OCI-M1 (cell line): ENCODE data around the gene ANTKMT.

Source experiments
- DNase-seq: peaks from one replicate; lab custom pipeline; 2025; lab: John Stamatoyannopoulos, UW

ANTKMT gene

GRCh38 chr16:715477-716199 lies 5.3 kb upstream of the ANTKMT start:
- no peak for DNase-seq

GRCh38 chr16:716200-716568 lies 4.8 kb upstream of the ANTKMT start:
- DNase-seq: no peak

DNA sequence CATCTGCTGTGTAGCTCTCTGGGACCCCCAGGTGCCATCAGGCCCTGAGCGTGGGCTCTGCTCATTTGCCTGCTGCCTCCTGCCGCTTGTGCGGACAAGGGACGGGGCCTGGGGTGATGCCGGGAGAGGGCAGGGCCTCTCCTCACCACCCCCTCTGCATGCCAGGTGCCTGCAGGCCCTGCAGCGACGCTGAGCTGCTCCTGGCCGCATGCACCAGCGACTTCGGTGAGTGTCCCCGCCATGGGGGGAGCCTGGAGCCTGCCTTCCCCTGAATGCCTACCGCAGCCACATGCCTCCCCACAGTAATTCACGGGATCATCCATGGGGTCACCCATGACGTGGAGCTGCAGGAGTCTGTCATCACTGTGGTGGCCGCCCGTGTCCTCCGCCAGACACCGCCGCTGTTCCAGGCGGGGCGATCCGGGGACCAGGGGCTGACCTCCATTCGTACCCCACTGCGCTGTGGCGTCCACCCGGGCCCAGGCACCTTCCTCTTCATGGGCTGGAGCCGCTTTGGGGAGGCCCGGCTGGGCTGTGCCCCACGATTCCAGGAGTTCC lies 4.1 kb upstream of the ANTKMT start:
- DNase-seq: no peak

DNA sequence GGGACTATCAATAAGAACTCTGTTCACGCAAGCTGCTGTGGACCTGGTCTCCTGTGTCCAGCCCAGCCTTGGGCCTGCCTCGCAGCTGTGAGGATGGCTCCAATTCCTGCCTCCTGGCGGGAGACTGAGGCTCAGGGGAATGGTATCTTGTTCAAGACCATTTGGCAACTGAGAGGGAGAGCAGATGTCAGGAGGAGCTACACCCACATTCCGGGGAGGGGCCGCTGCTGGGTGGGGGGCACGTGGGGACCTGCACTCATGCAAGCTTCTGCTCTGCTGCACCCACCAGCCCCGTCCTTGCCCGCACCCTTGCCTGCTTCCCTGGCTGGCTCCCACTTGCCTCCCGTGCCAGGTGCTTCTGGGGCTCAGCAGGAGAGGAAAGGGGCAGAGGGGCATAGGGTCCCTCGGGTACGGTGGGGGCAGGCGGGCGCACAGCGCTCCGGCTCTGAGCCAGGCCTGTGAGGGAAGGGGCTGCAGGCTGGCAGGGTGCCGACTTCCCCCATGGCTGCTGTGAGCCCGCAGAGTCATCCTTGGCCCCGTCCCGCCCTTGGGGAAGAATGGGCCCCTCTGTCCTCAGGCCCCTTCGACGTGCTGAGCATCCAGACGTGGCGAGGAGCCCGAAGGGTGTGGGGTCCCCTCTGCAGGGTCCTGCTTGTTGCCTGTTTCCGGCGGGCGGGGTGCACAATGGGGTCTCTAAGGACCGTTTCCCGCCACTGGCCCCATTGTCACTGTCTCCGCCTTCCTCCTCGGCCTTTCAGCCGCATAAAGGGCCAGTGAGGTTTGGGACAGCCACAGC lies 3.3 kb upstream of the ANTKMT start:
- no peak for DNase-seq

- no peak for DNase-seq
Observed at GRCh38 chr16:718389-718788, 2.6 kb upstream of the ANTKMT start.

DNA sequence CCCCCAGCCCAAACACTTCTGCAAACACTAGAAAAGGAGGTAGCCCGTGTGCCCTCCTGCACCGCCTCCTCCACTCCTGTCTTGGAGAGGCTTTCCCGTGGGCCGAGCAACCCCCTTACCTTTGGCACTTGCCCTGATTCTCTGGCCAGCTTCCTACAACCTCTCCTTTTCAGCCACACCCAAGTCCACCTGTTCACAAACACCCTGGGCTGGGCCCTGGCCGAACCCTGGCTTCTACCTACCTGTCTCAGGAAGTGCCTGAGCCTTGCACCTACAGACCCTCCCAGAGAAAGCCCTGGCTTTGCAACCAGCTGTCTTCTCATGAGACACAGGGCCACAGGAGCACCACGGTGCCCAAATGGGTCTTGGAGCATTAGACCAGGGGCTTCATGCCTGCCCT lies 2.0 kb upstream of the ANTKMT start:
- no peak for DNase-seq

DNA sequence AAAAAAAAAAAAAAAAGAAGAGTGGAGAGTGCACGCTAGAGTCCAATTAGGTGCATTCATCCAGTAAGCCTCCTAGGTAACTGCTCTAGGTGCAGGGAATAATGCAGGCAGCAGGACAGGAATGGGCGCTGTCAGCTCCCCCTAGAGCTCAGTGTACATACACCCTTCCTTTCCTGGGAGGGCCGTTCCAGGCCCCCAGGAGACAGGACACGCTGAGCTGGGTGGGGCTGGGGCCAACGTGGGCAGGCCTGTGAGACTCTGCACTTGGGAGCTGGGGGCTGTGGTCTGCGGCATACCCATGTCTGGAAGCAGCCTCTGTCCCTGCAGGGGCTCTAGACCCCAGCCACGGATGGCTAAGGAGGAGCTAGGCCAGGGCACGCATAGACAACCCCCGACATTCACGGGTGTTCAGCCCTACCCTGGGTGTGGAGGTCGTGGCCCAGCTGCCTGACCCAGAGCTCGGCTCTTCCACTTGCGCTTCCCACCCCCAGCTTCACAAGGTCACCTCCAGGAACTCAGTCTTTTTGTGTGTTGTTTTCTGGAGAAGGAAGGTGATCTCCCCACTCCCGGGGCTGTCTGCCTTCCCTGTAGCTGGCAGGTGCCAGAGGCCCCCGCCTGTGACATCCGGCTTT lies 1.0 kb upstream of the ANTKMT start:
- peak; percentile 47 for DNase-seq

GRCh38 chr16:720447-720989 lies 428 bp upstream of the ANTKMT start:
- peak; percentile 65 for DNase-seq

DNA sequence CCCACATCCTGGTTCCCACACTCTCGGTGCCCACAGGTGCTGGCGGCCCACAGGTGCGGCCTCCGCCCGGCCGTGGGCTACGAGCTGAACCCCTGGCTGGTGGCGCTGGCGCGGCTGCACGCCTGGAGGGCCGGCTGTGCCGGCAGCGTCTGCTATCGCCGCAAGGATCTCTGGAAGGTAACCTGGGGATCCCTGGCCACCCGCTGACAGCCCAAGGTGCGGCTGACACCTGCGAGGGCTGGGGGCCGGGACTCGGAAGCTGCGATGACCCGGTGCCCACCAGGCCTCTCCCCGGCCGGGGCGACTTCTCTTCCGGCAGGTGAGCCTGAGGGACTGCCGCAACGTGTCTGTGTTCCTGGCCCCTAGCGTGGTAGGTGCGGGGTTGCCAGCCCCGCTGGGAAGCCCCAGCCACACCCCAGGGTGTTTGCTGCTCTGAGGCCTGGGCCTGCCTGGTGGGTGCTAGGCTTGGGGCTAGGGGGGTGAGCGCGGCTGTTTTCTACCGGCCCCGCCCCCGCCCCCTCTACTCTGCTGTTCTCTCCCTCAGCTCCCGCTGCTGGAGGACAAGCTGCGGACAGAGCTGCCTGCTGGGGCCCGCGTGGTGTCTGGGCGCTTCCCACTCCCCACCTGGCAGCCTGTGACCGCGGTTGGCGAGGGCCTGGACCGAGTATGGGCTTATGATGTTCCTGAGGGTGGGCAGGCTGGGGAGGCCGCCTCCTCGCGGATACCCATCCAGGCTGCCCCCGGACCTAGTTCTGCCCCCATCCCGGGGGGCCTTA lies 1.0 kb downstream of the ANTKMT start:
- DNase-seq: no peak

- no peak for DNase-seq
Observed at GRCh38 chr16:722835-723633, 2.1 kb downstream of the ANTKMT start.

GRCh38 chr16:723695-724094 lies 2.7 kb downstream of the ANTKMT start:
- no peak for DNase-seq

GRCh38 chr16:724188-725040 lies 3.5 kb downstream of the ANTKMT start:
- no peak for DNase-seq

GRCh38 chr16:725041-725376 lies 4.1 kb downstream of the ANTKMT start:
- no peak for DNase-seq

DNA sequence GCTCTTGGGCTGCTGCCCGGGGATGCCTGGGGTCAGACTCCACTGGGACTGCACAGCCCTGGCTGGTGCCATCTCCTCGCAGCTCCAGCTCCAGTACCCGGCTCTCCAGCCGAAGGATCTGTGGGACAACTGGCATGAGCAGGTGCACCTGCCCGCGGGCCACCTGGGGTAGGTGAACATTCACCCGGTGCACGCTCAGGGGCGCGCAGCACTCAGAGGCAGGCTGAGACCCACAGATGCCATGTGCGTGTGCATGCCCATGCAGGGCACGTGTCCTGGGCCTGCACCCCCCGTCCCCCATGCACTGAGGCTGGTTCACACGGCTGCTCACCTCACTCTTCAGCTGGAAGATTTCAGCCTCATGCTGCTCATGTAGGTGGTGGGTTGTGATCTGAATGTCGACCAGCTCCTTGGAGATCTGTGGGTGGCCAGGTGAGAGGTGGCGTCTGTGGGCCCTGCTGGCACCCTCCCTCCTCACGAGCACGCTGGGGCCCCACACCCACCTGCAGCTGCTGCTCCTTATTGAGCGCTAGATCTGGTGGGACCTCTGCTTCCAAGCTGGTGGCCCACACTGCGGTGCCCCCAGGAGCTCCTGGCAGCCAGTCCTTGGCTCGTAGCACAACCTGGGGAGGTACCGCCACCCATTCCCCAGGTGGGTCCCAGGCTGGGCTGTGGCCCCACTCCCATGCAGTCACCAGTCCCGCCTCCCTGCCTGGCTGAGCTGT lies 4.7 kb downstream of the ANTKMT start:
- no peak for DNase-seq

DNA sequence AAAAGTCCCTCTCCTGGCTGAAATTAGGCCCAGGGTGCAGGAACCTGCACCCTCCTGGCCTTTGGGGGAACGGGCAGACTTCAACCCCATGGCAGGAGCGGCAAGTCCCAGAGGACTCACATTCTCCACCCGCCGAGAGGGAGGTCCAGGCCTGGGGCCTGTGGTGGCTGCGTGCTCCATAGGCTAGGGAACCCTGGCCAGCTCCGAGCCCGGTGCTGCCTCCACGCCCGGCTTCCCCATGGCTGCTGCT lies 5.2 kb downstream of the ANTKMT start:
- no peak for DNase-seq

- DNase-seq: peak; percentile 64
Observed at GRCh38 chr16:726438-727290, 5.7 kb downstream of the ANTKMT start, which contains the start of the genes CCDC78 and HAGHL. Gene CCDC78, minus strand, starts transcription at chr16:726443. Its CDS starts 76 bp downstream, at chr16:726367. Gene HAGHL, plus strand, starts transcription at chr16:727106. Its CDS starts 404 bp downstream, at chr16:727510.

- DNase-seq: peak; percentile 34
Observed at GRCh38 chr16:727291-727977, 6.5 kb downstream of the ANTKMT start.
